ENCODE measurements around the gene SOX15.

- TF ChIP-seq POLR2A (IDR thresholded peaks at IDR 0.05) (peak in 2 of 4 donors; percentile 31 to 65), CTCF (IDR thresholded peaks at IDR 0.05) (peak in 3 of 6 experiments; percentile 3 to 63 (median 29)), POLR2AphosphoS5 (IDR thresholded peaks at IDR 0.05) (peak; percentile 33 to 49), EP300 (IDR thresholded peaks at IDR 0.05) (no peak)
These were observed 41.1 kb downstream of the SOX15 start, which contains the start of gene TNFSF12 for GRCh38 chr17:7548585-7549400.

All from upper lobe of left lung (tissue), 4 donors.